Measurements from ENCODE around the gene IL1RAPL1.

DNA sequence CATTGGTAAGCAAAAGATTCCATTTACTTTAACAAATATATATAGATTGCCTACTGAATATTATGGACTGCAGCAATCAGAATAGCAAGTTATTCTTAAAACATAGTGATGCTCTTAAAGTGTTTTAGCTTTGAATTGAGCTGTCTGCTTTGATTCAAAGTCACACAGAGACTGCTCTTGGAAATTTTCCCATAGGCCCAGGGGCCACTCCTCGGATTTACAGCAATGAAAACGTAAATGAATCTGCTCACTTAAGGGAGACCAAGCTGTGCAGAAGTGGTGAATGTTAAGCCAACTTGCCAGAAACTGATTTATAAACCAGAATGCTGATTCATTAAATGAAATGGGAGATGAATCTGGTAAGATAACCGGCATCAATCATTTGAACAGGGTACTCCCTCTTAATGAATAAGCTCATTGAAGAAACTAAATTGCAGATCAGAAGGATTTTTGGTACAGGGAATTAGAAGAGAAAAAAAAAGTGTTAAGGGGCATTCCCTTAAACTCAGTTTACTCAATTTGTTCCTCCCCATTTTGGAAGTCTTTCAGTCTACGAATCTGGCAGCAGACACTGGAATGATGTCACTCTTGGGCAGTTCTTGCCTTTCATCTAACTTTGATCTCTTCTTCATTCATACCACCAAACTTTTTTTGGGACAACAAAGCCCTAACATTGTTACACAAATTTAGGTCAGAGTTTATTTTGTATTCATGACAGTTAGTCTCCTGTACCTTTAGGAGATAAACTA, 1264.8 kb downstream of the IL1RAPL1 start:
- TF ChIP-seq CTCF (conservative IDR thresholded peaks at IDR 0.05 in 1 of 2, IDR thresholded peaks at IDR 0.05 in 1 of 2; ENCODE audit: low read depth in 1 of 2, low read length in 2 of 2), result no peak
- no peak for TF ChIP-seq EZH2 (IDR thresholded peaks at IDR 0.05; ENCODE audit: low read length, missing control alignments)

Data from fibroblast of lung (primary cell).